HepG2 (cell line): ENCODE data around the gene SLC25A44. TPM values are rescaled to one million over a fixed set of nuclear protein-coding genes. Genes with fewer than 3 reads are reported as not detected.

Experiments used
- ARID5B ChIP-seq: IDR thresholded peaks from 2 replicates; pipeline ENCODE4 v1.4.0; 2020; ENCODE audit warnings: mild to moderate bottlenecking, missing genetic modification reagents
- ATF5 ChIP-seq: sonication (generic); formaldehyde crosslinking; IDR thresholded peaks from 2 replicates; pipeline ENCODE4 v1.4.0; 2020; ENCODE audit warnings: mild to moderate bottlenecking, low read depth, missing genetic modification reagents
- CTCF ChIP-seq: sonication (generic); formaldehyde crosslinking; IDR thresholded peaks from 2 replicates; pipeline ENCODE4 v1.5.0; 2020; ENCODE audit warnings: mild to moderate bottlenecking, missing genetic modification reagents, moderate library complexity
- KDM2A ChIP-seq: sonication (generic); formaldehyde crosslinking; IDR thresholded peaks from 2 replicates; pipeline ENCODE4 v1.4.0; 2020; ENCODE audit warnings: low read depth, missing genetic modification reagents, borderline replicate concordance
- KMT2B ChIP-seq: IDR thresholded peaks from 2 replicates; pipeline ENCODE4 v1.6.1; 2016; ENCODE audit warnings: missing genetic modification reagents, missing compliant biosample characterization
- MLX ChIP-seq: IDR thresholded peaks from 2 replicates; pipeline ENCODE4 v1.6.1; 2016
- NBN ChIP-seq: fragments of 450-650 bp; conservative IDR thresholded peaks from 2 replicates; pipeline ENCODE4 v1.6.1; 2017
- PHB2 ChIP-seq: fragments of 450-650 bp; IDR thresholded peaks from 2 replicates; pipeline ENCODE4 v1.6.1; 2018; ENCODE audit not compliant: partially characterized antibody
- RFXAP ChIP-seq: sonication (generic); formaldehyde crosslinking; IDR thresholded peaks from 2 replicates; pipeline ENCODE4 v1.4.0; 2020; ENCODE audit warnings: missing genetic modification reagents, borderline replicate concordance
- ZBTB1 ChIP-seq: sonication (generic); formaldehyde crosslinking; IDR thresholded peaks from 2 replicates; pipeline ENCODE4 v1.4.0; 2020; ENCODE audit warnings: missing genetic modification reagents, borderline replicate concordance
- ZKSCAN5 ChIP-seq: sonication (generic); formaldehyde crosslinking; IDR thresholded peaks from 2 replicates; pipeline ENCODE4 v1.5.1; 2020; ENCODE audit warnings: mild to moderate bottlenecking, missing genetic modification reagents
- ZNF446 ChIP-seq: sonication (generic); formaldehyde crosslinking; IDR thresholded peaks from 2 replicates; pipeline ENCODE4 v1.5.0; 2020; ENCODE audit warnings: mild to moderate bottlenecking, missing genetic modification reagents
- ZNF567 ChIP-seq: sonication (generic); formaldehyde crosslinking; IDR thresholded peaks from 2 replicates; pipeline ENCODE4 v1.8.1; 2023; ENCODE audit warnings: mild to moderate bottlenecking, missing genetic modification reagents, borderline replicate concordance
- ZNF577 ChIP-seq: sonication (generic); formaldehyde crosslinking; IDR thresholded peaks from 2 replicates; pipeline ENCODE4 v1.4.0; 2020; ENCODE audit warnings: mild to moderate bottlenecking, low read depth, missing genetic modification reagents, borderline replicate concordance
- ZNF660 ChIP-seq: sonication (generic); formaldehyde crosslinking; IDR thresholded peaks from 2 replicates; pipeline ENCODE4 v1.5.1; 2020; ENCODE audit warnings: mild to moderate bottlenecking, low read depth, missing genetic modification reagents, borderline replicate concordance
- ZNF775 ChIP-seq: sonication (generic); formaldehyde crosslinking; IDR thresholded peaks from 2 replicates; pipeline ENCODE4 v1.4.0; 2020; ENCODE audit warnings: missing genetic modification reagents, mild to moderate bottlenecking, moderate library complexity, borderline replicate concordance
- polyA plus RNA-seq, 8 experiments: library from polyadenylated mRNA; depleted of rRNA in 3 of 8; stranded (reverse) in 7 of 8; unstranded in 1 of 8; fragments of >200 nt; fragmentation: Illumina TruSeq in 4 of 8; extraction: Trizol in 4 of 8; gene quantifications; 2 replicates each; pipeline versions ENCODE4 v1.2.1 to v1.2.3, GENCODE V29; 2011 to 2016; ENCODE audit warnings: low read depth in 4 of 8, missing spikeins in 1 of 8, mixed read lengths in 1 of 8; ENCODE audit not compliant: insufficient read depth in 1 of 8
- total RNA-seq, 5 experiments: library from RNA; depleted of rRNA; stranded (reverse); fragments of >200 nt; fragmentation: Illumina TruSeq; extraction: Trizol; gene quantifications; 2 replicates each; pipeline ENCODE4 v1.2.3, GENCODE V29; 2016; ENCODE audit warnings: low read depth in 1 of 5

Gene SLC25A44
- total and polyA plus RNA-seq, 2 of the 13 experiments (the other 11 are each of a cell fraction or from before 2014, with no cell fraction given) = 10.7 to 13.4 TPM

GRCh38 chr1:156212833-156213643, 19.1 kb downstream of the SLC25A44 start, which contains the start of gene PMF1 (continued):
- TF ChIP-seq ATF5 (CRISPR knock-in tag) (no peak), ZNF660 (CRISPR knock-in tag) (no peak), ZBTB1 (CRISPR knock-in tag) (no peak), MLX (CRISPR knock-in tag) (no peak), ZKSCAN5 (no peak), ZNF446 (CRISPR knock-in tag) (no peak; the same call in 1 of the 2 replicates), CTCF (CRISPR knock-in tag) (no peak), ZNF567 (CRISPR knock-in tag) (peak; percentile 91; the same call in 1 of the 2 replicates), ZNF775 (CRISPR knock-in tag) (no peak; the same call in 1 of the 2 replicates), NBN (no peak), ZNF577 (no peak), ARID5B (CRISPR knock-in tag) (peak; percentile 34; the same call in 1 of the 2 replicates), KMT2B (CRISPR knock-in tag) (peak; percentile 91), PHB2 (no peak), RFXAP (CRISPR knock-in tag) (peak; percentile 54), KDM2A (CRISPR knock-in tag) (peak; percentile 99)
